ENCODE results near the gene LRIG3.

LRIG3 gene

DNA sequence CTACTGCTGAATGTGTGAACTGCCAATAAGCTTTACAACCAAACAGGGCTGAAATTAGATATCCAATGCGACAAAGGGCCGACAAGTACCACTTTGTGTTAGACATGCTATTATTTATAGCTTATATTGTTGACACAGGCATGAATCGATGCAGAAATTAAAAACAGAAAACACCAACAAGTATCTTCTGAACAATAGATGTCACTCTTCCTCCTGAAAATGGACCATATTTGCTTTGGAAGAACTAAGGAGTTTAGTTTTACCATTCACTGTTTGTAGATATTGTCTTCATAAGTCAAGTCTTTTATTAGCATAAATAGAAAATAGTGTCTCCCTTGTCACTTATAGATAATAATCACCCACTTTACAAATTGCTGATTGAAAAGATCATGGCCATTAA is 86.5 kb downstream of the LRIG3 start:
- Histone ChIP-seq H3K27ac (replicated peaks) (no peak overlapping the region), H3K27me3 (ENCODE audit: insufficient read depth, poor library complexity, severe bottlenecking) (no peaks in the 10 kb centered on the region), H3K4me3 (replicated peaks; ENCODE audit: insufficient read depth, low read length) (no peak overlapping the region)
- TF ChIP-seq, protein P1, sequence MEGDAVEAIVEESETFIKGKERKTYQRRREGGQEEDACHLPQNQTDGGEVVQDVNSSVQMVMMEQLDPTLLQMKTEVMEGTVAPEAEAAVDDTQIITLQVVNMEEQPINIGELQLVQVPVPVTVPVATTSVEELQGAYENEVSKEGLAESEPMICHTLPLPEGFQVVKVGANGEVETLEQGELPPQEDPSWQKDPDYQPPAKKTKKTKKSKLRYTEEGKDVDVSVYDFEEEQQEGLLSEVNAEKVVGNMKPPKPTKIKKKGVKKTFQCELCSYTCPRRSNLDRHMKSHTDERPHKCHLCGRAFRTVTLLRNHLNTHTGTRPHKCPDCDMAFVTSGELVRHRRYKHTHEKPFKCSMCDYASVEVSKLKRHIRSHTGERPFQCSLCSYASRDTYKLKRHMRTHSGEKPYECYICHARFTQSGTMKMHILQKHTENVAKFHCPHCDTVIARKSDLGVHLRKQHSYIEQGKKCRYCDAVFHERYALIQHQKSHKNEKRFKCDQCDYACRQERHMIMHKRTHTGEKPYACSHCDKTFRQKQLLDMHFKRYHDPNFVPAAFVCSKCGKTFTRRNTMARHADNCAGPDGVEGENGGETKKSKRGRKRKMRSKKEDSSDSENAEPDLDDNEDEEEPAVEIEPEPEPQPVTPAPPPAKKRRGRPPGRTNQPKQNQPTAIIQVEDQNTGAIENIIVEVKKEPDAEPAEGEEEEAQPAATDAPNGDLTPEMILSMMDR (IDR thresholded peaks at IDR 0.05; ENCODE audit: insufficient read depth, low read length) = no peak
- TF ChIP-seq POLR2AphosphoS5 (IDR thresholded peaks at IDR 0.05; ENCODE audit: low read depth) = no peak
- TF ChIP-seq, protein P2, sequence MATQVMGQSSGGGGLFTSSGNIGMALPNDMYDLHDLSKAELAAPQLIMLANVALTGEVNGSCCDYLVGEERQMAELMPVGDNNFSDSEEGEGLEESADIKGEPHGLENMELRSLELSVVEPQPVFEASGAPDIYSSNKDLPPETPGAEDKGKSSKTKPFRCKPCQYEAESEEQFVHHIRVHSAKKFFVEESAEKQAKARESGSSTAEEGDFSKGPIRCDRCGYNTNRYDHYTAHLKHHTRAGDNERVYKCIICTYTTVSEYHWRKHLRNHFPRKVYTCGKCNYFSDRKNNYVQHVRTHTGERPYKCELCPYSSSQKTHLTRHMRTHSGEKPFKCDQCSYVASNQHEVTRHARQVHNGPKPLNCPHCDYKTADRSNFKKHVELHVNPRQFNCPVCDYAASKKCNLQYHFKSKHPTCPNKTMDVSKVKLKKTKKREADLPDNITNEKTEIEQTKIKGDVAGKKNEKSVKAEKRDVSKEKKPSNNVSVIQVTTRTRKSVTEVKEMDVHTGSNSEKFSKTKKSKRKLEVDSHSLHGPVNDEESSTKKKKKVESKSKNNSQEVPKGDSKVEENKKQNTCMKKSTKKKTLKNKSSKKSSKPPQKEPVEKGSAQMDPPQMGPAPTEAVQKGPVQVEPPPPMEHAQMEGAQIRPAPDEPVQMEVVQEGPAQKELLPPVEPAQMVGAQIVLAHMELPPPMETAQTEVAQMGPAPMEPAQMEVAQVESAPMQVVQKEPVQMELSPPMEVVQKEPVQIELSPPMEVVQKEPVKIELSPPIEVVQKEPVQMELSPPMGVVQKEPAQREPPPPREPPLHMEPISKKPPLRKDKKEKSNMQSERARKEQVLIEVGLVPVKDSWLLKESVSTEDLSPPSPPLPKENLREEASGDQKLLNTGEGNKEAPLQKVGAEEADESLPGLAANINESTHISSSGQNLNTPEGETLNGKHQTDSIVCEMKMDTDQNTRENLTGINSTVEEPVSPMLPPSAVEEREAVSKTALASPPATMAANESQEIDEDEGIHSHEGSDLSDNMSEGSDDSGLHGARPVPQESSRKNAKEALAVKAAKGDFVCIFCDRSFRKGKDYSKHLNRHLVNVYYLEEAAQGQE (IDR thresholded peaks at IDR 0.05; ENCODE audit: insufficient replicate concordance, low read depth) = no peak
- no peak for TF ChIP-seq SPI1 (IDR thresholded peaks at IDR 0.05; ENCODE audit: borderline replicate concordance, low read depth)
- no peak for TF ChIP-seq GABPA (IDR thresholded peaks at IDR 0.05; ENCODE audit: low read depth)
- DNase-seq (ENCODE audit: low read depth in 1 of 2, low spot score in 1 of 2) = no peak

DNA sequence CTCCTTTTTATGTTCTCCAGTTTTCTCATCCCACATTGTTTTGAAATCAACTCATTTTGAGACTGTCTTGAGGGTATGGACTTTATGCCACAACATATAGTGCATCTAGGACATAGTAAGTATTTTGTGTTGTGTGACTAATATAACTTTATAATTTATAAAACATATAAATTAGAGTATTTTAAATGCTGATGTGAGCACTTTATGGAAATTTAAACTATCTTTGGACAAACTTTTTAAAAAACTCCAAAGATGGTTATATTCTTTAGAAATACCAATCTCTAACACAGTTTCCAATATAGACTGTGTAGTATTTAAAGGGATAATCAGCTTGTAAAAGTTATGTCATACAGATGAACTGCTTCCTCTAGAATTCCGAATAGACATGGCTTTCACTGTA is 87.4 kb downstream of the LRIG3 start:
- H3K4me3 ChIP-seq (replicated peaks; ENCODE audit: insufficient read depth, low read length) = no peak overlapping the region
- no peak overlapping the region for H3K27ac ChIP-seq (replicated peaks)
- no peak for DNase-seq (ENCODE audit: low read depth in 1 of 2, low spot score in 1 of 2)
- TF ChIP-seq, protein P1 (IDR thresholded peaks at IDR 0.05; ENCODE audit: insufficient read depth, low read length) = no peak
- TF ChIP-seq, protein P2 (IDR thresholded peaks at IDR 0.05; ENCODE audit: insufficient replicate concordance, low read depth) = no peak
- no peak for TF ChIP-seq GABPA (IDR thresholded peaks at IDR 0.05; ENCODE audit: low read depth)
- no peak for TF ChIP-seq POLR2AphosphoS5 (IDR thresholded peaks at IDR 0.05; ENCODE audit: low read depth)
- TF ChIP-seq SPI1 (IDR thresholded peaks at IDR 0.05; ENCODE audit: borderline replicate concordance, low read depth) = no peak
- H3K27me3 ChIP-seq (ENCODE audit: insufficient read depth, poor library complexity, severe bottlenecking) = no peaks in the 10 kb centered on the region
